Activated effector memory CD4-positive, alpha-beta T cell treated with Interleukin-2 at 50 U/mL for 16 hours (primary cell): ENCODE results near the gene CDC37.

Source experiments
- DNase-seq: peaks from one replicate; pipeline ENCODE4 v3.0.0-alpha.2; 2020

CDC37 gene

DNA sequence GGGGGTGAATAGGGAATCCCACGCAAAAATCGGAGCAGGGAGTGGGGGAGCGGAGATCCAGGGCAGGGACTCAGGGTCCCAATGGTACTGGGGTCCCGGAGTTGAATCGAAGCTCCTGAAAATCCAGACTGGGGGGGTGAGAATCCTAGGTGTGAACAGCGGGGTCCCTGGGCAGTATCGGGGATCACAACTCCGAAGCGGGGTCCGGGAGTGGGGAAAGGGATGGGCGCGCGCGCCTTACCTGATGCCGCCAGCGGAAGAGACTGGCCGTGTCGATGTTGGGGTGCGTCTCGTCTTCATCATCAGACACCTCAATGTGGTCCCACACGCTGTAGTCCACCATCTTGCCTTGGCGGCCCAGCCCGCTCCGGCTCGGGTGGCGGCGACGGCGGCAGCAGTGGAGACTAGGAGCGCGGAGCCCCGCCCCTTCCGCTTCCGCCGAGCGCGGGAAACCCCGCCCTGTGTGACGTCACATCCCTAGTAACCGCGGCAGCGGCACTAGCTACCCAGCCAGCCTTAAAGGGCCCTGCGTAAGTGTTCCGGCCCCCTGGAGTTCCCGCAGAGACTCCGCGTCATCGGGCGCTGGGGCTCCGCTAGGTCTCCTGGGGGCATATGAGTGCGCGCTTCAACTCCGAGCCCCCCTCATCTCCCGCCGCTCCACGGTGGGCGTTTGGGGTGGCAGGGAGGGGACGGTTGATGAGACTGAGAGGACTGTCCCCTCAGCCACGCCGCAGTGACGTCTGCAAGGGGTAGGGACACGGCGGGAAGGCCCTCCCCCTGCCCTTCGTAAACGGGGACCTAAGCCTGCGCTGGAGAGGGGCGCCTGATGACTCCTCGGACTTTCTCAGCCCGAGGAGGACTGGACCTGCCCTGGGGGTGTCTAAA, at the start of gene CDC37:
Gene CDC37, minus strand, starts transcription at position 406 of the 885 bp plus-strand sequence. Its CDS starts 63 bp downstream, at position 343.
- DNase-seq = peak; percentile 97

DNA sequence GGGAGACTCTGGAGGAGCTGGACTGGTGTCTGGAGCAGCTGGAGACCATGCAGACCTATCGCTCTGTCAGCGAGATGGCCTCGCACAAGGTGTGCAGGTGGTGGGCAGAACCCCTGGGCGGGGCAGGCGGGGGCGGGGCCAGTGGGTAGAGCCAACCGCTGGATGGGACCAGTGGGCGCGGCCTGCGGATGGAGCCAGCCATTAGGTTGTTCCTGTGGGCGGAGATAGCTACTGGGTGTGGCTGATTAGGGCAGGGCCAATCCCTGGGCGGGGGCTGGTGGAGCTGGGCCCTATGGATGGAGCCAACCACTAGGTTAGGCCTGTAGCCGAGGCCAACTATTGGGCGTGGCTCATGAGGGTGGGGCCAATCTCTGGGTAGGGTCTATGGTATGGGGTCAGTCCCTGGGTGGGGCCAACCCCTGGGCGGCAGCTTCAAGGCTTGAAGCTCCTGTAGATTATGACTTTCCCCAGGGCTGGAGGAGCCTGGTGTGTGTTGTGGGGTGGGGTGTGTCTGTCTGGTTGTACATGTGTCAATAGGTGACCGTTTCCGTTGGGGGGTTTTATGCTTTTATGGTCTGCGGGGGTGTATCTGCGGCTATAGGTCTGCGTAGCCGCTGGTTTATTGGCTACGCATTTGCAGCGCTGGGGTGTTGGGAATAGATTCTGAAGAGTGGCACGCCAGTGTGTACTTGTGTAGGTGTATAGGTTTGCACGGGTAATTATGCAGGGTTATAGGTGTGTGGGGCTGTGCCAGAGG, 47.7 kb upstream of the CDC37 start:
- no peak for DNase-seq

DNA sequence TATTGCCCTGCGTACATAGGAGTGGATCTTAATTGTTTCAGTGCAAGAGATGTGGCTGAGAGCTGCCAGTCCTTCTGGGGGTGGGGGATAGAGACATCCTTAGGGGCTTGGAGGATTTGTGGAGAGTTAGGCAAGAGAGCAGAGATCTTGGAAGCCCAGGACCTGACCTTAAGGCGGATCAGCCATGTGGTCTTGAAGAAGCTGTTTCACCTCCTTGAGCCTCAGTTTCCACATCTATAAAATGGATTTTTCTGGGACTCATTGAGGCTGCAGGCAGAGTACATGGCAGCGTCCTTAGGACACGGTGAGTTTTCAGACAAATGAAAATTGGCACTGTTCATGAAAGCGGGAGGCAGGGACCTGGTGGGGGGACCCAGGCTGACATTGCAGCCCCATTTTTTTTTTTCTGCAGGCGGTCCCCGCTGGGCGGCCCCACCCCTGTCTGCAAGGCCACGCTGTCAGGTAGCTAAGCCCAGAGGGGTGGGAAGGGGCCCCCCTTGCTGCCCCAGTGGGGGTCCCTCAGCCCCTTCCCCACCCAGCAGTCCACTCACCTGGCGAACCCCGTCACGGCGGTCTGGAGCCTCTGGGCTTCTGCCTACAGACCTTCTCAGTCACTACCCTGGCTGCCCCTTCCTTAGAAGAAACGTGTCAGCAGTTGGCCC, 47.0 kb upstream of the CDC37 start:
- no peak for DNase-seq

DNA sequence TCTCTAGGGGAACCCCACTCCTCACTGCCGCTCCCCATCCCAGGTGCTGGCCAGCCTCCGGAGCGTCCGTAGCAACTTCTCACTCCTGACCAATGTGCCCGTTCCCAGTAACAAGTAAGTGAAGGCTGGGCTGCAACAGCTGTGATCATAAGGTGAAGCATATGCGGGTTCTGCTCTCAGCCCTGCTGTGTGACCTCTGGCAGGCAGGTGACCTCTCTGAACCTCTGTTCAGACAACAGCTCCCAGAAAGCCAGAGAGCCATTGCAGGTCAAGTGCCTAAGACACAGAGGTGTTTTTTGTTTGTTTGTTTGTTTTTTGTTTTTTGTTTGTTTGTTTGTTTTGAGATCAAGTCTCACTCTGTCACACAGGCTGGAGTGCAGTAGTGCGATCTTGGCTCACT, 45.7 kb upstream of the CDC37 start:
- DNase-seq = no peak

DNA sequence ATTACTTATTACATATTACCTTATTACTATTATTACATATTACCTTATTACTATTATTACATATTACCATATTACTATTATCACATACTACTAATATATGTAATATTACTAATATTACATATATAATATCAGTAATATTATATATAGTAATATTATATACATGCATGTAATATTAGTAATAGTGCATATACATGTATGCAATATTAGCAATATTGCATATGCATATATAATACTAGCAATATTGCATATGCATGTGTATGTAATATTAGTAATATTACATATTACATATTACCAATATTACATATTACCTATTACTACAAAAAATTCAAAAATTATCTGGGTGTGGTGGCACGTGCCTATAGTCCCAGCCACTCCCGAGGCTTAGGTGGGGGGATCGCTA, 39.4 kb upstream of the CDC37 start:
- DNase-seq = no peak

DNA sequence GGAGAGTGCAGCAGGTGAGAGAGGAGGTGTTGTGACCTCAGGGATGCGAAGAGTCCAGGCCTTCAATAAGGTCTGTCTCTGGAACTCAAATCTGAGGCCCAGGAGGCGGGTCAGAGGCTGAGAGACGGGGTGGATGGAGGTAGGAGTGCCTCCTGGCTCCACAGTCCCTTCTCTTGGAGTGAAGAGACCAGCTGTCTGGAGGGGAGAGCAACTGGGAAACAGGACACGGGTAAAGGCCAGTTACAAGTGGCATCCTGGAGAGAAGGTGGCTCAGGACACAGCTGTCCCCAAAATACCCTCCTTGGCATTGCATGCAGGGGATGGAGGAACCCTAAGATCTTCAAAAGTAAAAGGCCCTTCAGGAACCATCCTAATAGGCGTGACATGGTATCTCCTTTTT, 36.2 kb upstream of the CDC37 start:
- no peak for DNase-seq

DNA sequence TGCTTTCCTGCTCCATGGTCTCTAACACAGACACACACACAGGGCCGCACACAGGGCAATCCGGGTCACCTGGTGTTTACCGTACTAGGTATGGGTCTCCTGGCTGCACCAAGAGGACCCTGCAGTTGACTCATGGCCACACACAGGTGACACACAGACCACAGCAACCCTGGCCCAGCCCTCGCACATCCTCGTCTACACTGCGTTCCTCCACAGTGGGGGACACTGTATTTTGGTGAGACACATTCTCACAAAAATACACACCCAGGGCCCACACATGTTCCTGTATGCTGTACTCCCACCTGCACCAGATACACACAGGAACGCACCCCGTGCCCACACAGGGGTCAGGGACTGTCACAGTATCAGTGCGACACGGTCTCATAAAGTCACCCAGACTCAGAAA, 29.8 kb upstream of the CDC37 start:
- no peak for DNase-seq

DNA sequence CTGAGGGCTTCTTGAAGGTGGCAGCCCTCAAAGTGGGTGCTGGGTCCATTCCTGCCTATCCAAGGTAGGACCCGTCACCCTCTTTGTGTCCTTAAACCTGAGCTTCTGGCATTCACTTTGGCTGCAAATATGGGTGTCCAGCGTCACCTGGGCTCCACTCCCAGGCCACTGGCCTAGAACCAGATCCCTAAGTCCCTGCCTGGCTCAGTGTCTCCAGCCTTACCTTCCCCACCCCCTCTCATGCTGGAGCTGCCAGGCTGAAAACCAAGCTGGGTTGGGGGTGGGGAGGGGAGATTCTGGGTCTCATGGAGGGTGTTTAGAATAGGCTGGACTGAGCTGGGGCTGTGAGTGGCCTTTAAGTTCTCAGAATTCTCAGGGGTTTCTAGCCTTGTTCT, 29.4 kb upstream of the CDC37 start:
- no peak for DNase-seq

DNA sequence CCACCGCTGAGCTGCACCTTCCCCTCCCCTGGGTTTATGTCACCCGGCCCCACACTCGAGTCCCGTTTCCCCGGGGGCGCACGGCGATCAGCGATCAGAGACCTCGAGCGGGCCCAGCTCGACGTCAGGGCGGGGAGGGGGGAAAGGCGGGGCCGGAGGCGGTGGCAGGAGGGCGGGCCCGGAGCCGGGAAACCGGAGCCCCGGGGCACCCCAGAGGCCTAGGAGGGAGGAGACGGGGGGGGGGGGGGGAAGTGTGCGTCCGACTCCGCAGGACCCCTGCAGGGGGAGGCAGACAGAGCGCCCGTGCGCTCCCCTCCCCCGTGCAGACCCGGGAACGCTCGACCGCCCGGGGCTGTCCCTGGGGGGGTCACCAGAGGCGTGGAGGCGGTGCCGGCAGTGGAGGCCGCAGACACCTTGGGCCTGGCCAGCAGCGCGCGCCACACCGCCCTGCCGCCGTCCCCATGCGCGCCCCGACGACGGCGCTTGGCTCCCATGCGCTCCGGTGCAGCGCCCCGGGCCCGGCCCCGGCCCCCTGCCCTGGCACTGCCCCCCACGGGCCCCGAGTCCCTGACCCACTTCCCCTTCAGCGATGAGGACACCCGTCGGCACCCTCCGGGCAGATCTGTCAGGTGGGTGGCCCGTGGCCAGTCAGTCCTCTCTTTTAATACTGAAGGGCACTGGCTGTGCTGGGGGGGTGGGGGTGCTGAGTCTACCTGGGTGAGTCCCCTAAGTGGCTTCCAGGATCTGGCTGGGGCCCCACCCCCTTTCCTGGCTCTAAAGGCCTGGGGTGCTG, 28.8 kb upstream of the CDC37 start:
- DNase-seq = peak; percentile 57

DNA sequence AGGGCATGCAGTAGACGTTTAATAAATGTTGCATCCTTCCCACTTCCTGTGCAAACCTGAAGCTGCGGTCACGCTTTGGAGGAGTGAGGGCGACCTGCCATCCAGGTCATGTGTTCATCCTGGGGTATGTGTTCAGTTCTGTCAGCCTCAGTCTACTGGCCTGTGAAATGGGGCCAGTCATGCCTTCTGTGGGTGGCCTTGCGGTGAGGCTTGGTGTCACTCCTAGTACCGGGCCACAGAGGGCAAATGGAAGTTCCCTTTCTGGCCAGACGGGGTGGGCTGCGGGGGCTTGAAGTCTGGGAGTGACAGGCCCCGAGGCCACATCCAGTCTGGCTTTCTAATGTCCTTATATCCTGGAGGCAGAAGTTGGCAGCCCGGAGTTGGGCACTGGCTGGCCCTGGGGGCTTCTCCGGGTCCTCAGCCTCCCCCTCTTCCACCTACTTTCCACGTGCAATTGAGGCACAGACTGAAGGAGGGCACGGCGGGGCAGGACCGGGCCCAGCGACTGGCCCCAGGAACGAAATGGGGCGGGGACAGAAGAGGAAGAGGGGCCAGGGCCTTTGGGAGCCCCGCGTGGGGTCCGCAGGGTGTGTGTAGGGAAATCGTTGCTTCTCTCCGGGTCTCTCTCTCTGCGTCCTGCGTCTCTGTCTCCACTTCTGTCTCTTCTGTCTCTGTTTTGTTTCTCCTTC, 28.1 kb upstream of the CDC37 start:
- DNase-seq = no peak

DNA sequence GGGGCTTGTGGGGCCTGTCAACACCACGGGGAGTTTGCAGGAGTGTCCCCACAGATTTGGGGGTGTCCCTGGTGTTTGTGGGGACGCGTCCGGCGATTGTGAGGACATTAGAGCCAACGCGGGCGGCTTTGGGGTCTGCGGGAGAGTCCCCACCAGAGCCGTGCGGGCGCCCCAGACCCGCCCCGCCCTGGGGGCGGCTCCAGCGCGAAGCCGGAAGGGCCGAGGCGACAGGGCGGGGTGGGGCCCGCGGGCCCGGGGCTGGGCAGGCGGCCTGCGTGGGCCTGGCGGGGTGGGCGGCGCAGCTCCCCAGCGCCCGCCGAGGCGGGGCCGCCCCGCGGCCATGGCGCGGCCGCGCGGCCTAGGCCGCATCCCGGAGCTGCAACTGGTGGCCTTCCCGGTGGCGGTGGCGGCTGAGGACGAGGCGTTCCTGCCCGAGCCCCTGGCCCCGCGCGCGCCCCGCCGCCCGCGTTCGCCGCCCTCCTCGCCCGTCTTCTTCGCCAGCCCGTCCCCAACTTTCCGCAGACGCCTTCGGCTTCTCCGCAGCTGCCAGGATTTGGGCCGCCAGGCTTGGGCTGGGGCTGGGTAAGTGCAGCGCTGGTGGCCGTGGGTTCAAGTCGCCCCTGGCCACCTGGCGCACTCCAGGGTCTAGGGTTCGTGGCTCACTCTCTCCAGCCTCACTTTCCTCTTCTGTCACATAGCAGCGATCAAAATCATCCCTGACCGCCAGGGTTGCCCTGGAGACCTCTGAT, 27.3 kb upstream of the CDC37 start:
- no peak for DNase-seq

DNA sequence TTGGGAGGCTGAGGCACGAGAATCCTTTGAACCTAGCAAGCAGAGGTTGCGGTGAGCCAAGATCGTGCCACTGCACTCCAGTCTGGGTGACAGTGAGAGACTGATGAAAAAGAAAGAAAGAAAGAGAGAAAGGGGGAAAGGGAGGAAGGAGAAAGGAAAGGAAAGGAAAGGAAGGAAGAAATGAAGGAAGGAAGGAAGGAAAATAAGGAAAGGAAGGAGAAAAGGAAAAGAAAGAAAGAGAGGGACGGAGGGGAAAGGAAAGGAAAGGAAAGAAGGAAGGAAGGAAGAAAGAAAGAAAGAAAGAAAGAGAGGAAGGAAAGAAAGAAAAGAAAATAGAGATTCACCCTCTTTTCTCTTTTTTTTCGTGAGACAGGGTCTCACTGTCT, 25.6 kb upstream of the CDC37 start:
- DNase-seq = no peak

DNA sequence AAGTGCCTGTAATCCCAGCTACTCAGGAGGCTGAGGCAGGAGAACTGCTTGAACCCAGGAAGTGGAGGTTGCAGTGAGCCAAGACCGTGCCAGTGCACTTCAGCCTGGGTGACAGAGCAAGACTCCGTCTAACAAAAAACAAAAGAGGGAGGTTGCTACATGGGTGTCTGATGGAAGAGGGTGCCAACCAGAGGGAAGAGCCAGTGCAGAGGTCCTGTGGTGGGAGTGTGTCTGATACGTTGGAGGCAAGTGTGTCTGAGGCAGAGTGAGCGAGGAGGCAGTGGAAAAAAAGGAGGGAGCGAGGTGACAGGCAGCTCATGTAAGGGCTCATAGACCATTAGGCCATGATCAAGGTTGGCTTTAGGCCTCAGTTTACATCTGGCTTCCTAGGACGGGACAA, 23.8 kb upstream of the CDC37 start:
- DNase-seq = no peak

DNA sequence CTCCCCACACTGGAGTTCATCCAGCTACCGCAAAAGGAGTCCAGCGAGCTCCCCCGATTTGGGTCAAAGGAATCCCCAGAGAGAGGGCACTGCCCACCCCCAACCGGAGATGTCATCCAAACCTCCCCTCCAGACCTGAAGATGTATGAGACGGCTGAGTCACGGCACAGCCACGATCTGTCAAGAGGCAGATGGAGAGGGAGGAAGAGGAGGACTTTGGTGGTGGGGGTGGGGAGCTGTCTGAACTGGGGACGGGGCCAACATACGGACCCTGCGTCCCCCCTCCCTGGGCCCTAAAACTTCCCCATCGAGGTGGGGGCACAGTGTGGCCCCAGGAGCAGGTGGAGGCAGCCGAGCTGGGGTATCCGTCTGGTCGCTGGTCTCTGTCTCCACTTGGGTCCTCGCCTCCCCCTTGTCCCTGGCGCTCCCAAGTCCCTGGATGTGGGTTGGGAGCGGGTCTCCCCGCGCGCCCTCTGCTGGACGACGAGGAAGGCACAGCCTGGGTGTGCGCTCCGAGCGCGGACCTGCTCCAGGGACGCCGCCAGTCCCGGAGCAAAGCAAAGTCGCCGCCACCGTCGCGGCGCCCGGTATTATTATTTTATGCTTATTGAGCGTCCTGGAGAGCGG, 20.8 kb upstream of the CDC37 start:
- peak; percentile 49 for DNase-seq

DNA sequence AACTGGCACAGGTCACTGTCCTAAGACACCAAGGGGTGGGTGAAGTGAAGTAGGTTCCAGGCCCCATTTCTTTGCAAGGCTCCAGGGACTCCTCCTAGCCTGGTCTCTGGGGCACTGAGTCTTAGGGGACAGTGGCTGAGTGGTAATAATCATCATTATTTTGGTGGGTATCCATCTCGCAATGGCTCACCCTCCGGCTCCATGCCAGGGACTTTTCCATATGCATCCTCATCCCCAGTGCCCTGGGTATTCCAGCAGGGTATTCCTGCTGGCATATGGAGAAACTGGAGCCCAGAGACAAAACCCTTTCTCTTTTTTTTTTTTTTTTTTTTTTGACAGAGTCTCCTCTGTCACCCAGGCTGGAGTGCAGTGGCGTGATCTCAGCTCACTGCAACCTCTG, 19.5 kb upstream of the CDC37 start:
- DNase-seq = no peak

DNA sequence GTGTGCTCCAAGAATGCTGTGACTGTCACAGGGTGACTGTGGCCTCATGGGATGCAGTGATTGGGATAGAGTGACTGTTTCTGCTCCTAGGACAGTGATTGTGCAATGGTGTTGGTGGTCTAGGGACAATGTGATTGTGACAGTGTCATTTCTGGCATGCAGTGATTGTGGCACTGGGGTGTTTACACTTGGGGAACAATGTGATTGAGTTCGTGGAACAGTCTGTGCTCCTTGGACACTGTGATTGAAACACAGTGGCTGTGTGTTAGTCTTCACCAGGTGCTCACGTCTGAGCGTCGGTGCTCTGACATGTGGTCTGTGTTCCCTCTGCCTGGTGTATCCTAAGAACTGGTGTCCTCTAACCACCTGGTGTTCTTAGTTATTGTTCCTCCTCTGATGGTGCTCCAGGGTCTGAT, 18.7 kb upstream of the CDC37 start:
- no peak for DNase-seq

DNA sequence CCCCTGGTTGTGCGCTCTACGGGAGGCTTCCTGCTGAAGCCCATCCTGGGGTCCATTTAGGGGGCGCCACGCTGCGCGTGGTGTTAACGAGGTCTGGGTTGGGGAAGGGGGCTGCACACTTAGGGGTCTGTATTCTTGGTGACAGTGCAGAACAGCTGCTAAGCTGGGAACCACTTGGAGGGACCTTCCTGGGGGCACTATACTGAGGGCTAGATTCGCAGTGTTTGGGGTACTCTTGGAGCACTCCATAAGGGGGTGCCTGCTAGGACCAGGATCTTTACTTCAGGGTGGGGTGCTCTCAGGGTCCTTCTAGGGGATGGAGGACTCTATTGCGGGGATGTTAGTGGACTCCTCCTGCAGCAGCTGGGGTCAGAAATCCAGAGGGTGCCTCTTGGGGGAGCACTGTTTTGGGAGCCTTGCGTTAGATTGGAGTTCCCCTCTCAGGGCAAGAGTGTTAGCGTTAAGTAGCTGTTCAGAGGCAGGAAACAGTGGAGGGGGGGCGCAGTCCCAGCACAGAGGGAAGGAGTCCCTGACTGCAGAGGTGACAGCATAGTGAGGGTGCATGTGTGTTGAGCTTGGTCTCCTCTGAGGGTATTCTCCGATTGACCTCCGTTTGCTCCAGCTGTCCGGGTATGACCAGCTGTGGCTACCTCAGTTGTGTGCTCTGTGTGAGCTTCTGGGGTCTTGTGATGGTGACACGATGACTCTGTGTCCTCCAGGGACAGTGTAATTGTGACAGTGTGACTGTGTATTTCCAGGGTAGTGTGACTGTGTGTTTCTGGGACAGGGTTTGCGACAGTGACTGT, 18.1 kb upstream of the CDC37 start:
- no peak for DNase-seq

DNA sequence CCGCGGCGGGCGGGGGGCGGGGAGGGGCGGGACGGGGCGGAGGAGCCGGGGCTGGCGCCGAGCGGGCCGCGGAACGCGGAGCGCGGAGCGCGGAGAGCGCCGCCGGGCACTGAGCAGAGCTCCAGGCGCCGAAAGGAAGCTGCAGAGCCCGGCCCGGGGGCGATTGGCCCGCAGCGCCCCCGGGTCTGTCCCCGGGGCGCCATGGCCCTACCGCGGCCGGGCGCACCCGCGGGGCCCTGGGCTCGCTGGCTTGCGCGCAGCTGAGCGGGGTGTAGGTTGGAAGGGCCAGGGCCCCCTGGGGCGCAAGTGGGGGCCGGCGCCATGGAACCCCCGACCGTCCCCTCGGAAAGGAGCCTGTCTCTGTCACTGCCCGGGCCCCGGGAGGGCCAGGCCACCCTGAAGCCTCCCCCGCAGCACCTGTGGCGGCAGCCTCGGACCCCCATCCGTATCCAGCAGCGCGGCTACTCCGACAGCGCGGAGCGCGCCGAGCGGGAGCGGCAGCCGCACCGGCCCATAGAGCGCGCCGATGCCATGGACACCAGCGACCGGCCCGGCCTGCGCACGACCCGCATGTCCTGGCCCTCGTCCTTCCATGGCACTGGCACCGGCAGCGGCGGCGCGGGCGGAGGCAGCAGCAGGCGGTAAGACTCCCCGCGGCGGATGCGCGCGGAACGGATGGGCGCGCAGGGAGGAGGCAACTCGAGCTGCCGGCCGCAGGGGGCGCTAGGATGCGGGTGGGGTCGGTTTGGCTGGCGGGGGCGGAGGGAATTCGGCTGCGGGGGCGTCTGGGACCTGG, 17.3 kb upstream of the CDC37 start, which contains the start of gene PDE4A:
Gene PDE4A, plus strand, starts transcription at position 95 of the 796 bp plus-strand sequence. Its CDS starts 227 bp downstream, at position 322.
- DNase-seq = peak; percentile 36
